Neural cell (in vitro differentiated cells): ENCODE measurements around the gene CEP72.

ENCODE experiments used
- CTCF ChIP-seq: fragments of 450-650 bp; IDR thresholded peaks from 2 replicates; pipeline ENCODE4 v1.5.1; 2014; ENCODE audit warnings: antibody characterized with exemption, mild to moderate bottlenecking, moderate library complexity; ENCODE audit not compliant: poor library complexity, severe bottlenecking
- EP300 ChIP-seq: fragments of 450-650 bp; conservative IDR thresholded peaks from 2 replicates; pipeline ENCODE4 v1.6.1; 2014; ENCODE audit warnings: antibody characterized with exemption, mild to moderate bottlenecking, moderate library complexity; ENCODE audit not compliant: poor library complexity, severe bottlenecking
- EZH2 ChIP-seq: fragments of 200-600, 300-800 bp; shearing (Covaris generic), sonication (generic); IDR thresholded peaks from 2 replicates; pipeline ENCODE4 v1.6.1; 2014; ENCODE audit warnings: antibody characterized with exemption, low read length, borderline replicate concordance, mild to moderate bottlenecking; ENCODE audit not compliant: insufficient read depth, poor library complexity, severe bottlenecking
- RAD21 ChIP-seq: fragments of 450-650 bp; conservative IDR thresholded peaks from 2 replicates; pipeline ENCODE4 v1.6.1; 2014; ENCODE audit warnings: antibody characterized with exemption, mild to moderate bottlenecking, moderate library complexity
- SMC3 ChIP-seq: fragments of 450-650 bp; conservative IDR thresholded peaks from 2 replicates; pipeline ENCODE4 v1.6.1; 2014; ENCODE audit warnings: antibody characterized with exemption, mild to moderate bottlenecking, moderate library complexity; ENCODE audit not compliant: poor library complexity

GRCh38 chr5:579746-580366 is 32.3 kb upstream of the CEP72 start:
- no peak for TF ChIP-seq CTCF
- TF ChIP-seq EZH2, result no peak
- no peak for TF ChIP-seq RAD21
- TF ChIP-seq SMC3, result no peak
- TF ChIP-seq EP300, result no peak
